ENCODE data around the gene APLNR. TPM values are rescaled to one million over a fixed set of nuclear protein-coding genes. Genes with fewer than 3 reads are reported as not detected.

The APLNR gene
- total and polyA plus RNA-seq, 2 of the 4 experiments (the other 2 are of a cell fraction) = not detected

DNA sequence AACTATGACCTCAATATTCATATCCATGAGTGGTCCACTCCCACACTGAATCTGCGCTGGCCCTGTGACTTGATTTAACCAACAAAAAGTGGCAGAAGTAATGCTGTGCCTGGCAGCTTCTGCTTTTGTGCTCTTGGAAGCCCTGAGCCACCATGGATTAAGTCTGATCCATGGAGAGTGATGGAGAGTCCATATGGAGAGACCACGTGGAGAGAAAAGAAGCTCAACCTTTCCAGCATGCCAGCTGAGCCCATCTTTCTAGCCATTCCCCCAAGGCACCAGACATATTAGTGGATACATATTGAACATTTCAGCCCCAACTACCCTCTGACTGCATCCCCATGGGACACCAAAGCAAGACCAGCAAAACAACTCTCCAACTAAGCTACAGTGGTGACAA, 39.3 kb downstream of the APLNR start:
- Histone ChIP-seq H2BK120ac (ENCODE audit: low read depth, low read length) (no peak overlapping the region), H3K9me3 (ENCODE audit: control insufficient read depth, insufficient read depth, low read length) (no peaks in the 10 kb centered on the region), H3K36me3 (ENCODE audit: control insufficient read depth, insufficient read depth, low read length) (no peaks in the 10 kb centered on the region), H3K9me1 (ENCODE audit: insufficient read depth, low read length) (no peaks in the 10 kb centered on the region), H3K56ac (ENCODE audit: extremely low read depth, insufficient read depth, low read length) (no peak overlapping the region), H3K27ac (ENCODE audit: insufficient read depth, low read length) (no peak overlapping the region), H2AFZ (replicated peaks; ENCODE audit: low read length, poor library complexity) (no peak overlapping the region), H2BK15ac (ENCODE audit: low read depth, low read length) (no peak overlapping the region), H3K4me1 (ENCODE audit: control insufficient read depth, insufficient read depth, low read length) (no peaks in the 10 kb centered on the region), H3K18ac (ENCODE audit: low read depth, low read length) (no peak overlapping the region), H3K27me3 (ENCODE audit: control insufficient read depth, insufficient read depth, low read length) (peaks cover 21% of the 10 kb centered on the region), H3K9ac (ENCODE audit: low read depth, low read length) (no peak overlapping the region), H2AK5ac (ENCODE audit: low read depth, low read length) (no peak overlapping the region), H2AK9ac (replicated peaks; ENCODE audit: low read depth, low read length, poor library complexity) (no peak overlapping the region), H4K91ac (ENCODE audit: insufficient read depth, low read depth, low read length) (no peak overlapping the region), H3K4me2 (ENCODE audit: low read depth, low read length) (no peak overlapping the region), H3K4me3 (ENCODE audit: insufficient read depth, low read depth, low read length) (no peak overlapping the region), H2BK5ac (ENCODE audit: low read depth, low read length, poor library complexity, severe bottlenecking) (no peak overlapping the region), H3K4ac (ENCODE audit: low read depth, low read length) (no peak overlapping the region), H4K20me1 (ENCODE audit: insufficient read depth, low read length) (no peaks in the 10 kb centered on the region), H4K8ac (ENCODE audit: low read depth in 2 of 2, low read length in 2 of 2) (no peak overlapping the region), H3K23ac (ENCODE audit: low read depth, low read length) (no peak overlapping the region), H4K5ac (ENCODE audit: low read depth, low read length) (no peak overlapping the region), H3K79me1 (ENCODE audit: low read depth in 1 of 2, low read length in 2 of 2) (no peaks in the 10 kb centered on the region), H3K14ac (replicated peaks; ENCODE audit: low read depth, low read length) (no peak overlapping the region), H2BK20ac (ENCODE audit: low read depth, low read length) (no peak overlapping the region)
- TF ChIP-seq, protein P1, sequence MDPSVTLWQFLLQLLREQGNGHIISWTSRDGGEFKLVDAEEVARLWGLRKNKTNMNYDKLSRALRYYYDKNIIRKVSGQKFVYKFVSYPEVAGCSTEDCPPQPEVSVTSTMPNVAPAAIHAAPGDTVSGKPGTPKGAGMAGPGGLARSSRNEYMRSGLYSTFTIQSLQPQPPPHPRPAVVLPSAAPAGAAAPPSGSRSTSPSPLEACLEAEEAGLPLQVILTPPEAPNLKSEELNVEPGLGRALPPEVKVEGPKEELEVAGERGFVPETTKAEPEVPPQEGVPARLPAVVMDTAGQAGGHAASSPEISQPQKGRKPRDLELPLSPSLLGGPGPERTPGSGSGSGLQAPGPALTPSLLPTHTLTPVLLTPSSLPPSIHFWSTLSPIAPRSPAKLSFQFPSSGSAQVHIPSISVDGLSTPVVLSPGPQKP (IDR thresholded peaks at IDR 0.05; ENCODE audit: borderline replicate concordance, low read depth, low read length) = no peak
- no peak for TF ChIP-seq MAZ (IDR thresholded peaks at IDR 0.05; ENCODE audit: borderline replicate concordance, low read depth, low read length)
- no peak for TF ChIP-seq RCOR1 (IDR thresholded peaks at IDR 0.05; ENCODE audit: insufficient replicate concordance, low read length)
- TF ChIP-seq FOS (IDR thresholded peaks at IDR 0.05; ENCODE audit: low read depth, low read length) = no peak
- no peak for TF ChIP-seq USF2 (IDR thresholded peaks at IDR 0.05; ENCODE audit: low read depth, low read length)
- TF ChIP-seq, protein P2, sequence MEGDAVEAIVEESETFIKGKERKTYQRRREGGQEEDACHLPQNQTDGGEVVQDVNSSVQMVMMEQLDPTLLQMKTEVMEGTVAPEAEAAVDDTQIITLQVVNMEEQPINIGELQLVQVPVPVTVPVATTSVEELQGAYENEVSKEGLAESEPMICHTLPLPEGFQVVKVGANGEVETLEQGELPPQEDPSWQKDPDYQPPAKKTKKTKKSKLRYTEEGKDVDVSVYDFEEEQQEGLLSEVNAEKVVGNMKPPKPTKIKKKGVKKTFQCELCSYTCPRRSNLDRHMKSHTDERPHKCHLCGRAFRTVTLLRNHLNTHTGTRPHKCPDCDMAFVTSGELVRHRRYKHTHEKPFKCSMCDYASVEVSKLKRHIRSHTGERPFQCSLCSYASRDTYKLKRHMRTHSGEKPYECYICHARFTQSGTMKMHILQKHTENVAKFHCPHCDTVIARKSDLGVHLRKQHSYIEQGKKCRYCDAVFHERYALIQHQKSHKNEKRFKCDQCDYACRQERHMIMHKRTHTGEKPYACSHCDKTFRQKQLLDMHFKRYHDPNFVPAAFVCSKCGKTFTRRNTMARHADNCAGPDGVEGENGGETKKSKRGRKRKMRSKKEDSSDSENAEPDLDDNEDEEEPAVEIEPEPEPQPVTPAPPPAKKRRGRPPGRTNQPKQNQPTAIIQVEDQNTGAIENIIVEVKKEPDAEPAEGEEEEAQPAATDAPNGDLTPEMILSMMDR (conservative IDR thresholded peaks at IDR 0.05; ENCODE audit: low read depth, low read length) = no peak
- no peak for TF ChIP-seq NFE2L2 (IDR thresholded peaks at IDR 0.05; ENCODE audit: low read depth, low read length)
- no peak for TF ChIP-seq MXI1 (IDR thresholded peaks at IDR 0.05; ENCODE audit: borderline replicate concordance, low read depth, low read length)
- no peak for TF ChIP-seq CEBPB (IDR thresholded peaks at IDR 0.05; ENCODE audit: low read depth, low read length)
- no peak for TF ChIP-seq POLR2A (IDR thresholded peaks at IDR 0.05; ENCODE audit: low read depth, low read length)
- TF ChIP-seq MAFK (IDR thresholded peaks at IDR 0.05; ENCODE audit: low read depth, low read length) = no peak
- TF ChIP-seq BHLHE40 (IDR thresholded peaks at IDR 0.05; ENCODE audit: low read depth, low read length) = no peak
- TF ChIP-seq RFX5 (IDR thresholded peaks at IDR 0.05; ENCODE audit: low read depth, low read length) = no peak
- DNase-seq (no peak), ATAC-seq (ENCODE audit: low read depth) (no peak)
- intact Hi-C loops (cut with micrococcal nuclease) (no loop called here), dilution Hi-C loops (cut with HindIII; ENCODE audit: low sequenced_read_pairs, unreplicated experiment) (no loop called here), in situ Hi-C loops (cut with MboI; ENCODE audit: low sequenced_read_pairs) (no loop called here)
- no CpG with 5 or more reads among the region's 2 CpGs for WGBS, 2 experiments (ENCODE audit: extremely low coverage in 2 of 2, insufficient read length in 1 of 2)
- no TSS peak for BruUV-seq (replicated peaks)
- ChIA-PET POLR2A (ENCODE audit: unreplicated experiment) (no interaction called here), CTCF (interaction anchor here (0.9 kb wide), 1 partner anchor 16 kb away, joined by 3 read pairs; no protein-coding TSS in a partner anchor)

Measured in IMR-90 (cell line).